A673 (cell line): ENCODE measurements around the gene EPS8. TPM values are rescaled to one million over a fixed set of nuclear protein-coding genes. Genes with fewer than 3 reads are reported as not detected.

Experiments used
- BruUV-seq: library from RNA; stranded (reverse); fragments of 400-500 nt; replicated peaks from 2 replicates; lab custom pipeline; 2021; lab: Mats Ljungman, UMichigan
- CTCF ChIA-PET: fragments of 300-600 bp; sonication (Branson Sonifier 250); formaldehyde crosslinking; loops from one replicate; lab custom pipeline; 2022; ENCODE audit warnings: antibody characterized with exemption; lab: Charles Lee
- POLR2A ChIA-PET: fragments of 300-600 bp; sonication (Branson Sonifier 250); formaldehyde crosslinking; loops from one replicate; lab custom pipeline; 2022; ENCODE audit warnings: antibody characterized with exemption; ENCODE audit not compliant: low non-redundant PET; lab: Charles Lee
- DNase-seq: peaks from one replicate; pipeline ENCODE4 v3.0.0-alpha.2; 2015; ENCODE audit warnings: low spot score
- H3K27ac ChIP-seq: fragments of 200-600 bp; sonication (generic); 2 replicates; pipeline ENCODE4 v1.5.1; 2016; ENCODE audit warnings: mixed run types, low read depth, mild to moderate bottlenecking, mixed read lengths, antibody characterized with exemption, low read length; ENCODE audit not compliant: poor library complexity, severe bottlenecking
- H3K27me3 ChIP-seq: fragments of 200-600 bp; sonication (generic); replicated peaks from 2 replicates; pipeline ENCODE4 v1.6.1; 2017; ENCODE audit warnings: mixed run types, low read depth, mild to moderate bottlenecking, mixed read lengths, antibody characterized with exemption, low read length; ENCODE audit not compliant: insufficient read depth, poor library complexity
- H3K36me3 ChIP-seq: fragments of 200-600 bp; sonication (generic); 2 replicates; pipeline ENCODE4 v1.6.1; 2016; ENCODE audit warnings: mixed run types, mild to moderate bottlenecking, mixed read lengths, antibody characterized with exemption, low read length; ENCODE audit not compliant: insufficient read depth, poor library complexity, severe bottlenecking
- H3K4me1 ChIP-seq: fragments of 200-600 bp; sonication (generic); 2 replicates; pipeline ENCODE4 v1.6.1; 2017; ENCODE audit warnings: mixed run types, mild to moderate bottlenecking, mixed read lengths, antibody characterized with exemption, low read length; ENCODE audit not compliant: insufficient read depth, poor library complexity, severe bottlenecking
- H3K4me3 ChIP-seq: fragments of 200-600 bp; sonication (generic); 2 replicates; pipeline ENCODE4 v1.5.1; 2016; ENCODE audit warnings: low read depth, mixed run types, mild to moderate bottlenecking, mixed read lengths, low read length; ENCODE audit not compliant: poor library complexity, severe bottlenecking
- H3K9me3 ChIP-seq: fragments of 200-600 bp; sonication (generic); 2 replicates; pipeline ENCODE4 v1.6.1; 2016; ENCODE audit warnings: mixed run types, low read depth, mild to moderate bottlenecking, mixed read lengths, antibody characterized with exemption, low read length; ENCODE audit not compliant: poor library complexity, severe bottlenecking
- CTCF ChIP-seq: fragments of 300-800, 200-600 bp; sonication (generic); conservative IDR thresholded peaks from 2 replicates; pipeline ENCODE4 v1.5.1; 2017; ENCODE audit warnings: low read depth, mild to moderate bottlenecking, antibody characterized with exemption, low read length, moderate library complexity, mixed read lengths
- EZH2 ChIP-seq: fragments of 200-600 bp; sonication (generic); IDR thresholded peaks from 2 replicates; pipeline ENCODE4 v1.6.1; 2017; ENCODE audit warnings: borderline replicate concordance, low read depth, mild to moderate bottlenecking, mixed read lengths, antibody characterized with exemption, low read length; ENCODE audit not compliant: poor library complexity, severe bottlenecking
- intact Hi-C: fragments of 100-400 bp; cut with micrococcal nuclease; formaldehyde crosslinking; loops from one replicate; pipeline ENCODE4 v1.10.0; 2022; ENCODE audit not compliant: unreplicated experiment
- total RNA-seq: library from RNA; stranded (reverse); gene quantifications from 2 replicates; pipeline ENCODE4 v1.2.3, GENCODE V29; 2021

Gene EPS8
- total RNA-seq, 1 experiment from 2014 or later = 14.0 TPM

GRCh38 chr12:15808250-15808649 lies 19.1 kb upstream of the EPS8 start:
- no peak for DNase-seq
- Histone ChIP-seq H3K4me3 (no peak overlapping the region), H3K27me3 (no peaks in the 10 kb centered on the region), H3K4me1 (no peaks in the 10 kb centered on the region), H3K36me3 (no peaks in the 10 kb centered on the region), H3K27ac (no peak overlapping the region), H3K9me3 (no peaks in the 10 kb centered on the region)
- TF ChIP-seq EZH2 = no peak
- no peak for TF ChIP-seq CTCF
- BruUV-seq = no TSS peak
- intact Hi-C loops = no loop called here
- ChIA-PET CTCF (no interaction called here), POLR2A (interaction anchor here (0.5 kb wide), 1 partner anchor 69 kb away, joined by 4 read pairs; no protein-coding TSS in a partner anchor)

DNA sequence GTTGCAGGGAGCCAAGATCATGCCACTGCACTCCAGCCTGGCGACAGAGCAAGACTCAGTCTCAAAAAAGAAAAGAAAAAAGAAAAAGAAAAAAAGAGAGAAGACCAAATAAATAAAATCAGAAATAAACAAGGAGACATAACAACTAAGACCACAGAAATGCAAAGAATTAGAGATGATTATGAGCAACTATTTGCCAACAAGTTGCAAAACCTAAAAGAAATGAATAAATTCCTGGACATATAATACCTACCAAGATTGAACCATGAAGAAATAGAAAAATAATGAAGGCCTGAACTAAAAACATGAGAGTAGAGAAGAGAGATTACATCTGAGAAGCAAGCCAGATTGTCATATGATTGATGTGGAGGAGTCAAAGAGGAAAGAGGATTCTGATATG lies 17.6 kb upstream of the EPS8 start:
- CTCF ChIA-PET = no interaction called here

GRCh38 chr12:15801770-15802744 lies 12.9 kb upstream of the EPS8 start:
- BruUV-seq = no TSS peak
- Histone ChIP-seq H3K27me3 (no peaks in the 10 kb centered on the region), H3K9me3 (no peaks in the 10 kb centered on the region), H3K4me1 (no peaks in the 10 kb centered on the region), H3K4me3 (no peak overlapping the region), H3K27ac (no peak overlapping the region), H3K36me3 (no peaks in the 10 kb centered on the region)
- intact Hi-C loops = no loop called here
- ChIA-PET POLR2A (no interaction called here), CTCF (no interaction called here)
- TF ChIP-seq CTCF = no peak
- no peak for TF ChIP-seq EZH2
- DNase-seq = no peak

More for the DNA sequence above, 17.6 kb upstream of the EPS8 start:
- POLR2A ChIA-PET = no interaction called here
- Histone ChIP-seq H3K4me1 (no peaks in the 10 kb centered on the region), H3K27me3 (no peaks in the 10 kb centered on the region), H3K4me3 (no peak overlapping the region), H3K27ac (no peak overlapping the region), H3K9me3 (no peaks in the 10 kb centered on the region), H3K36me3 (no peaks in the 10 kb centered on the region)
- TF ChIP-seq CTCF (no peak), EZH2 (no peak)
- no peak for DNase-seq
- intact Hi-C loops = no loop called here
- BruUV-seq = no TSS peak
